NB4 (cell line): ENCODE data around the gene DSCAM.

Experiments
- MYC ChIP-seq: IDR thresholded peaks from 2 replicates; pipeline ENCODE4 v1.6.1; 2011; ENCODE audit warnings: low read depth, low read length
- POLR2A ChIP-seq: IDR thresholded peaks from 2 replicates; pipeline ENCODE4 v1.6.1; 2011; ENCODE audit warnings: mild to moderate bottlenecking; ENCODE audit not compliant: insufficient read length; ENCODE audit errors: extremely low read depth
- TF ChIP-seq, protein P1 (sequence below): IDR thresholded peaks from one replicate; pipeline ENCODE4 v1.5.1; 2012; ENCODE audit warnings: low read depth, low read length

DNA sequence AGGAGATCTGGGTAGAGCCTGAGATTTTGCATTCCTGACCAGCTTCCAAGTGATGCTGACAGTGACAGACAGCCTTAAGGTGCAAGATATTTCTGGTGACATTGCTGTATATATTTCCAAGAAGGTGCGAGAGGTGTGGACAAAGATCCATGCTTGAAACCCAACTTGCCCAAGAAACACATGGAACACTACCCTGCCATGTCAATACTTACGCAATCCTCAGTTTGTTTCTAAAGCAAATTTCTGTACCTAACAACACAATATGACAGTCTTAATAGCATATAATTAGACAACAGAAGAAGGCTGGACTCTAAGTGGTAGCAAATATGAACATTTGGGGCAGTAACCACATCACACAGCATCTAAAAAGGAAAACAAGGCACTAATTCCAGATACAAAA lies 260.4 kb downstream of the DSCAM start:
- TF ChIP-seq POLR2A = no peak
- TF ChIP-seq, protein P1, sequence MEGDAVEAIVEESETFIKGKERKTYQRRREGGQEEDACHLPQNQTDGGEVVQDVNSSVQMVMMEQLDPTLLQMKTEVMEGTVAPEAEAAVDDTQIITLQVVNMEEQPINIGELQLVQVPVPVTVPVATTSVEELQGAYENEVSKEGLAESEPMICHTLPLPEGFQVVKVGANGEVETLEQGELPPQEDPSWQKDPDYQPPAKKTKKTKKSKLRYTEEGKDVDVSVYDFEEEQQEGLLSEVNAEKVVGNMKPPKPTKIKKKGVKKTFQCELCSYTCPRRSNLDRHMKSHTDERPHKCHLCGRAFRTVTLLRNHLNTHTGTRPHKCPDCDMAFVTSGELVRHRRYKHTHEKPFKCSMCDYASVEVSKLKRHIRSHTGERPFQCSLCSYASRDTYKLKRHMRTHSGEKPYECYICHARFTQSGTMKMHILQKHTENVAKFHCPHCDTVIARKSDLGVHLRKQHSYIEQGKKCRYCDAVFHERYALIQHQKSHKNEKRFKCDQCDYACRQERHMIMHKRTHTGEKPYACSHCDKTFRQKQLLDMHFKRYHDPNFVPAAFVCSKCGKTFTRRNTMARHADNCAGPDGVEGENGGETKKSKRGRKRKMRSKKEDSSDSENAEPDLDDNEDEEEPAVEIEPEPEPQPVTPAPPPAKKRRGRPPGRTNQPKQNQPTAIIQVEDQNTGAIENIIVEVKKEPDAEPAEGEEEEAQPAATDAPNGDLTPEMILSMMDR = no peak
- TF ChIP-seq MYC = no peak
